ENCODE measurements around the gene SDK1.

SDK1 gene

GRCh38 chr7:3548815-3549214 lies 247.8 kb downstream of the SDK1 start:
- H3K27ac ChIP-seq (ENCODE audit: low read length, poor library complexity, severe bottlenecking) = no peak overlapping the region
- H3K9me3 ChIP-seq (ENCODE audit: control insufficient read depth, low read length) = no peaks in the 10 kb centered on the region
- H3K79me1 ChIP-seq (replicated peaks; ENCODE audit: low read length, poor library complexity, severe bottlenecking) = peaks cover 9% of the 10 kb centered on the region
- no peak overlapping the region for H3K23ac ChIP-seq (ENCODE audit: low read length in 2 of 2)
- no peak overlapping the region for H2BK120ac ChIP-seq (ENCODE audit: low read depth, low read length)
- H4K8ac ChIP-seq (ENCODE audit: low read length) = no peak overlapping the region
- no peak overlapping the region for H2BK12ac ChIP-seq (ENCODE audit: low read length in 2 of 2)
- no peak overlapping the region for H2BK5ac ChIP-seq (ENCODE audit: low read depth, low read length, poor library complexity, severe bottlenecking)
- no peak overlapping the region for H3K9ac ChIP-seq (ENCODE audit: low read length)
- no peak overlapping the region for H2AK5ac ChIP-seq (ENCODE audit: low read length, severe bottlenecking)
- no peak overlapping the region for H3K18ac ChIP-seq (ENCODE audit: low read depth in 1 of 2, low read length in 2 of 2)
- no peak overlapping the region for H3K4me2 ChIP-seq (ENCODE audit: low read length, poor library complexity, severe bottlenecking)
- H2AFZ ChIP-seq (ENCODE audit: low read depth, low read length) = no peak overlapping the region
- H3K36me3 ChIP-seq (ENCODE audit: control insufficient read depth in 1 of 2, insufficient read depth in 2 of 2, low read depth in 1 of 2, low read length in 2 of 2) = no peaks in the 10 kb centered on the region
- H3K4me1 ChIP-seq (ENCODE audit: control insufficient read depth, insufficient read depth, low read depth, low read length) = peaks cover 4% of the 10 kb centered on the region
- H3K14ac ChIP-seq (ENCODE audit: low read length in 2 of 2) = no peak overlapping the region
- 71% methylated on average over 2 of the region's 4 CpGs for WGBS
- H2BK15ac ChIP-seq (ENCODE audit: low read depth, poor library complexity, severe bottlenecking) = no peak overlapping the region
- no peak for DNase-seq
- H3K4me3 ChIP-seq (ENCODE audit: insufficient read depth in 1 of 2, low read depth in 1 of 2, low read length in 2 of 2) = no peak overlapping the region
- no peaks in the 10 kb centered on the region for H3K27me3 ChIP-seq (ENCODE audit: control insufficient read depth in 1 of 2, insufficient read depth in 1 of 2, low read length in 2 of 2)
- H3K4ac ChIP-seq (ENCODE audit: low read depth in 1 of 2, low read length in 2 of 2) = no peak overlapping the region
- H4K91ac ChIP-seq (ENCODE audit: low read length) = no peak overlapping the region

DNA sequence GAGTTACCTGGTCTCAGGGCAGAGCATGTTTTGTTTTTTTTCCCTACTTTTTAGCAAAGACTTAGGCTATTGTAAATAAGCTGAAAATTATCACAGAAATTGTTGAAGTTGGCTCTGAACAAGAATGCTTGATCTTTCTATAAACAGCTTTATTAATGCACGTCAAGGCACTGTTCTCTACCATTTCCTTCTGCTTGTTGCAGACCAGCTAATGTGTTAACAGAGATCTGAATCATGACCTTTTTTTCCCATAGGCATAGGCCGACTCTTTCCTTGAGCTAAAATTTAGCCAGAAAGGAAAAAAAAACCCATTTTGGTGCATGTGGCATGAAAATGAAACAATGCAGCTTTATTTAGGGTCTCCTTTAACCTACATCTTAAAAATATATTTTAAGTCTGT lies 248.5 kb downstream of the SDK1 start:
- Histone ChIP-seq H3K4ac (ENCODE audit: low read depth in 1 of 2, low read length in 2 of 2) (no peak overlapping the region), H3K23ac (ENCODE audit: low read length in 2 of 2) (no peak overlapping the region), H2BK120ac (ENCODE audit: low read depth, low read length) (no peak overlapping the region), H2AFZ (ENCODE audit: low read depth, low read length) (no peak overlapping the region), H2BK5ac (ENCODE audit: low read depth, low read length, poor library complexity, severe bottlenecking) (no peak overlapping the region), H2BK15ac (ENCODE audit: low read depth, poor library complexity, severe bottlenecking) (no peak overlapping the region), H3K9me3 (ENCODE audit: control insufficient read depth, low read length) (no peaks in the 10 kb centered on the region), H2BK12ac (ENCODE audit: low read length in 2 of 2) (no peak overlapping the region), H2AK5ac (ENCODE audit: low read length, severe bottlenecking) (no peak overlapping the region), H4K91ac (ENCODE audit: low read length) (no peak overlapping the region), H3K27ac (ENCODE audit: low read length, poor library complexity, severe bottlenecking) (no peak overlapping the region), H3K4me2 (ENCODE audit: low read length, poor library complexity, severe bottlenecking) (no peak overlapping the region), H3K36me3 (ENCODE audit: control insufficient read depth in 1 of 2, insufficient read depth in 2 of 2, low read depth in 1 of 2, low read length in 2 of 2) (no peaks in the 10 kb centered on the region), H3K79me1 (replicated peaks; ENCODE audit: low read length, poor library complexity, severe bottlenecking) (peaks cover 9% of the 10 kb centered on the region), H3K9ac (ENCODE audit: low read length) (no peak overlapping the region), H3K18ac (ENCODE audit: low read depth in 1 of 2, low read length in 2 of 2) (no peak overlapping the region), H3K27me3 (ENCODE audit: control insufficient read depth in 1 of 2, insufficient read depth in 1 of 2, low read length in 2 of 2) (no peaks in the 10 kb centered on the region), H3K4me3 (ENCODE audit: insufficient read depth in 1 of 2, low read depth in 1 of 2, low read length in 2 of 2) (no peak overlapping the region), H3K14ac (ENCODE audit: low read length in 2 of 2) (no peak overlapping the region), H4K8ac (ENCODE audit: low read length) (no peak overlapping the region), H3K4me1 (ENCODE audit: control insufficient read depth, insufficient read depth, low read depth, low read length) (peaks cover 3% of the 10 kb centered on the region)
- 90% methylated on average over 1 of the region's 2 CpGs for WGBS
- no peak for DNase-seq

DNA sequence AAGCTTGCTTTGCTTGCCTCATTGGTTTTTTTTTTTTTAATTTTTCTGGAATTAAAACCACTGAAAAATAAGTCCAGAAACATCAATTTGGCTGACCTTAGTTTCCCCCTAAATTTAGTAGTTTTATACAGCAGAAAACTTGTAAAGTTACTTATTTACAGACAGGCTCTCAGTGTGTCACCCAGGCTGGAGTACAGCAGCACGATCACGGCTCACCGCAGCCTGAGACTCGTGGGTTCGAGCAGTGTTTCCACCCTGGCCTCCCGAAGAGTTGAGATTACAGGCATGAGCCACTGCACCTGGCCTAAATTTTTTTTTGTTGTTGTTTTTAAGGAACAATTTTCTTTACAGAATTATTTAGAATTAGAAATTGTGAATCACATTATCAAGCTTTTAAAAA lies 250.5 kb downstream of the SDK1 start:
- no peaks in the 10 kb centered on the region for H3K9me3 ChIP-seq (ENCODE audit: control insufficient read depth, low read length)
- no peak overlapping the region for H2AFZ ChIP-seq (ENCODE audit: low read depth, low read length)
- peaks cover 1% of the 10 kb centered on the region for H3K79me1 ChIP-seq (replicated peaks; ENCODE audit: low read length, poor library complexity, severe bottlenecking)
- H2BK5ac ChIP-seq (ENCODE audit: low read depth, low read length, poor library complexity, severe bottlenecking) = no peak overlapping the region
- no peak overlapping the region for H3K4me3 ChIP-seq (ENCODE audit: insufficient read depth in 1 of 2, low read depth in 1 of 2, low read length in 2 of 2)
- no peak overlapping the region for H2BK15ac ChIP-seq (ENCODE audit: low read depth, poor library complexity, severe bottlenecking)
- H3K14ac ChIP-seq (ENCODE audit: low read length in 2 of 2) = no peak overlapping the region
- no peak overlapping the region for H3K27ac ChIP-seq (ENCODE audit: low read length, poor library complexity, severe bottlenecking)
- no peak overlapping the region for H4K91ac ChIP-seq (ENCODE audit: low read length)
- H3K4me1 ChIP-seq (ENCODE audit: control insufficient read depth, insufficient read depth, low read depth, low read length) = peaks cover 3% of the 10 kb centered on the region
- H3K27me3 ChIP-seq (ENCODE audit: control insufficient read depth in 1 of 2, insufficient read depth in 1 of 2, low read length in 2 of 2) = no peaks in the 10 kb centered on the region
- no peak overlapping the region for H2AK5ac ChIP-seq (ENCODE audit: low read length, severe bottlenecking)
- no peak overlapping the region for H2BK12ac ChIP-seq (ENCODE audit: low read length in 2 of 2)
- H3K4me2 ChIP-seq (ENCODE audit: low read length, poor library complexity, severe bottlenecking) = no peak overlapping the region
- H3K23ac ChIP-seq (ENCODE audit: low read length in 2 of 2) = no peak overlapping the region
- H3K36me3 ChIP-seq (ENCODE audit: control insufficient read depth in 1 of 2, insufficient read depth in 2 of 2, low read depth in 1 of 2, low read length in 2 of 2) = no peaks in the 10 kb centered on the region
- no peak for DNase-seq
- no peak overlapping the region for H4K8ac ChIP-seq (ENCODE audit: low read length)
- H3K18ac ChIP-seq (ENCODE audit: low read depth in 1 of 2, low read length in 2 of 2) = no peak overlapping the region
- 96% methylated on average over 5 of the region's 6 CpGs for WGBS
- H3K9ac ChIP-seq (ENCODE audit: low read length) = no peak overlapping the region
- no peak overlapping the region for H3K4ac ChIP-seq (ENCODE audit: low read depth in 1 of 2, low read length in 2 of 2)
- H2BK120ac ChIP-seq (ENCODE audit: low read depth, low read length) = no peak overlapping the region

DNA sequence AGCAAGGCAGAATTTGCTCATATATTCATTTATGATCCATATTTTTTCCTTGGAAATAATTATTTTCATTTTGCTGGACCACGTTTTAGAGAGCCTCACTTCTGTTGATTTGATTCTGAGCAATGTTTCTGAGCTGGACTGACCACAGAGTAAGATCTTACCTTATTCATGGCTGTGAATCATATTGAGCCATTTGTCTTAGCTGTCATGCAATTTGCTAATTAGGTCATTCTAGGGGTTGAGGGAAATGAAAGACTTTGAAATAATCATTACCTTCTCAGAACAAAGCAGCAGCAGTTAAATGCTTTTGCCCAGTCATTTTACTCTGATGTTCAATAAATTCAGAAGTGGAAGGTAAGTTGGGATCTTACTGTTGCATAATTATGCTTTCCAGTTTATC lies 251.4 kb downstream of the SDK1 start:
- Histone ChIP-seq H3K4me3 (ENCODE audit: insufficient read depth in 1 of 2, low read depth in 1 of 2, low read length in 2 of 2) (no peak overlapping the region), H2BK12ac (ENCODE audit: low read length in 2 of 2) (no peak overlapping the region), H2BK15ac (ENCODE audit: low read depth, poor library complexity, severe bottlenecking) (no peak overlapping the region), H2AK5ac (ENCODE audit: low read length, severe bottlenecking) (no peak overlapping the region), H3K4ac (ENCODE audit: low read depth in 1 of 2, low read length in 2 of 2) (no peak overlapping the region), H3K27ac (ENCODE audit: low read length, poor library complexity, severe bottlenecking) (no peak overlapping the region), H3K14ac (ENCODE audit: low read length in 2 of 2) (no peak overlapping the region), H2BK5ac (ENCODE audit: low read depth, low read length, poor library complexity, severe bottlenecking) (no peak overlapping the region), H3K9ac (ENCODE audit: low read length) (no peak overlapping the region), H3K4me1 (ENCODE audit: control insufficient read depth, insufficient read depth, low read depth, low read length) (peaks cover 3% of the 10 kb centered on the region), H4K91ac (ENCODE audit: low read length) (no peak overlapping the region), H2AFZ (ENCODE audit: low read depth, low read length) (no peak overlapping the region), H3K18ac (ENCODE audit: low read depth in 1 of 2, low read length in 2 of 2) (no peak overlapping the region), H3K9me3 (ENCODE audit: control insufficient read depth, low read length) (no peaks in the 10 kb centered on the region), H3K79me1 (replicated peaks; ENCODE audit: low read length, poor library complexity, severe bottlenecking) (peaks cover 1% of the 10 kb centered on the region), H3K36me3 (ENCODE audit: control insufficient read depth in 1 of 2, insufficient read depth in 2 of 2, low read depth in 1 of 2, low read length in 2 of 2) (no peaks in the 10 kb centered on the region), H3K4me2 (ENCODE audit: low read length, poor library complexity, severe bottlenecking) (no peak overlapping the region), H2BK120ac (ENCODE audit: low read depth, low read length) (no peak overlapping the region), H3K27me3 (ENCODE audit: control insufficient read depth in 1 of 2, insufficient read depth in 1 of 2, low read length in 2 of 2) (no peaks in the 10 kb centered on the region), H4K8ac (ENCODE audit: low read length) (no peak overlapping the region), H3K23ac (ENCODE audit: low read length in 2 of 2) (no peak overlapping the region)
- no peak for DNase-seq
- WGBS = 73% methylated on average over 1 of the region's 1 CpG

Data from mesenchymal stem cell (in vitro differentiated cells and primary cell).